Nephron (organoid): ENCODE measurements around the gene GTF2IRD1.

Experiments used
- H3K27ac Mint-ChIP-seq, 3 experiments: 2 replicates each; pipeline ENCODE4 v1.8.0; 2020; ENCODE audit warnings: mixed read lengths in 3 of 3, mild to moderate bottlenecking in 2 of 3, moderate library complexity in 1 of 3
- H3K27me3 Mint-ChIP-seq: 2 replicates; pipeline ENCODE4 v1.8.0; 2021; ENCODE audit warnings: low read depth, mild to moderate bottlenecking, moderate library complexity, mixed read lengths
- H3K36me3 Mint-ChIP-seq: 2 replicates; pipeline ENCODE4 v1.8.0; 2020; ENCODE audit warnings: low read depth, mixed read lengths
- H3K4me1 Mint-ChIP-seq: 2 replicates; pipeline ENCODE4 v1.8.0; 2020; ENCODE audit warnings: mixed read lengths
- H3K4me3 Mint-ChIP-seq, 3 experiments: 2 replicates each; pipeline ENCODE4 v1.8.0; 2020; ENCODE audit warnings: mild to moderate bottlenecking in 3 of 3, mixed read lengths in 3 of 3, moderate library complexity in 2 of 3
- H3K9me3 Mint-ChIP-seq: 2 replicates; pipeline ENCODE4 v1.8.0; 2020; ENCODE audit warnings: mixed read lengths
- CTCF ChIP-seq, 3 experiments: fragments of 200-600 bp; sonication (generic); IDR thresholded peaks; one replicate each; pipeline ENCODE4 v1.5.0; 2021; ENCODE audit warnings: antibody characterized with exemption in 3 of 3; ENCODE audit not compliant: unreplicated experiment in 3 of 3

Gene GTF2IRD1

GRCh38 chr7:74587435-74588126 is 133.9 kb downstream of the GTF2IRD1 start:
- peak overlapping the region; percentile 17 to 44 (median 22) for H3K4me3 Mint-ChIP-seq
- peaks cover 12% of the 10 kb centered on the region for H3K36me3 Mint-ChIP-seq
- H3K27ac Mint-ChIP-seq, result peak overlapping the region; percentile 97 to 99 (median 99)
- H3K4me1 Mint-ChIP-seq, result peaks cover 26% of the 10 kb centered on the region
- TF ChIP-seq CTCF (IDR thresholded peaks at IDR 0.05; ENCODE audit: unreplicated experiment in 3 of 3), result no peak
- no peaks in the 10 kb centered on the region for H3K9me3 Mint-ChIP-seq
- H3K27me3 Mint-ChIP-seq, result no peaks in the 10 kb centered on the region

DNA sequence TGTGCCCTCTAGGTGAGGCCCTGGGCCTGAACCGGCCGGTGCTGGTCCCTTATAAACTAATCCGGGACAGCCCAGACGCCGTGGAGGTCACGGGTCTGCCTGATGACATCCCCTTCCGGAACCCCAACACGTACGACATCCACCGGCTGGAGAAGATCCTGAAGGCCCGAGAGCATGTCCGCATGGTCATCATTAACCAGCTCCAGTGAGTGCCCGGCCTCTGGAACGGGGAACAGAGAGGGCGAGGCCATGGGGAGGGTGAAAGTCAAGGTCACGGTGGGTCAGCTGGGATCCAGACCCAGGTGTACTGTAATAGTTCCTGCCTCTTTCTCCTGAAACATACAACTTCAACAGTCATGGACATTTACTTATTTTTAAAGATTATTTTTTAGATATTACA is 137.1 kb downstream of the GTF2IRD1 start:
- peaks cover 31% of the 10 kb centered on the region for H3K36me3 Mint-ChIP-seq
- no peaks in the 10 kb centered on the region for H3K27me3 Mint-ChIP-seq
- H3K9me3 Mint-ChIP-seq, result no peaks in the 10 kb centered on the region
- TF ChIP-seq CTCF (IDR thresholded peaks at IDR 0.05; ENCODE audit: unreplicated experiment in 3 of 3), result no peak
- H3K4me1 Mint-ChIP-seq, result peaks cover 21% of the 10 kb centered on the region
- H3K27ac Mint-ChIP-seq, result peak overlapping the region in 2 of 3 experiments; percentile 39 to 64
- no peak overlapping the region for H3K4me3 Mint-ChIP-seq

GRCh38 chr7:74598558-74598957 is 144.9 kb downstream of the GTF2IRD1 start:
- no peak for TF ChIP-seq CTCF (IDR thresholded peaks at IDR 0.05; ENCODE audit: unreplicated experiment in 3 of 3)
- H3K4me1 Mint-ChIP-seq, result no peaks in the 10 kb centered on the region
- H3K36me3 Mint-ChIP-seq, result peaks cover 61% of the 10 kb centered on the region
- H3K27me3 Mint-ChIP-seq, result no peaks in the 10 kb centered on the region
- H3K27ac Mint-ChIP-seq, result no peak overlapping the region
- H3K4me3 Mint-ChIP-seq, result no peak overlapping the region
- no peaks in the 10 kb centered on the region for H3K9me3 Mint-ChIP-seq

DNA sequence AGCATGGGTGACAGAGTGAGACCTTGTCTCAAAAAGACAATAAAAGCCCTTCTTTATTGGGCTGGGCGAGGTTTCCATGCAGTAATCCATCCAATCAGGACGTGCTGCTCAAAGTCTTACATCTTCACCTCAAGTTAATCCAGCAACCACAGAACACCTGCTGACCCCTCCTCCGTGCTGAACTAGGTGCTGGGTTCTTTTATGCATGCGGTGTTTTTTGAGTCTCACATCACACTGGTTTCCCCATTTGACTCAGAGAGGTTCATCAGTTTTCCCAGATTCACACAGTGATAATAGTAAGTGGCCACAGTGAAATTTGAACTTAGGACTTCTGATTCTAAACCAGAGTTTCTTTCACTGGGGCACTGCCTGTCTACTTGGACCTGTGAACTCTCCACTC is 145.5 kb downstream of the GTF2IRD1 start:
- Mint-ChIP-seq H3K4me1 (no peaks in the 10 kb centered on the region), H3K9me3 (no peaks in the 10 kb centered on the region), H3K27ac (no peak overlapping the region), H3K4me3 (no peak overlapping the region), H3K27me3 (no peaks in the 10 kb centered on the region), H3K36me3 (peaks cover 62% of the 10 kb centered on the region)
- TF ChIP-seq CTCF (IDR thresholded peaks at IDR 0.05; ENCODE audit: unreplicated experiment in 3 of 3), result no peak

DNA sequence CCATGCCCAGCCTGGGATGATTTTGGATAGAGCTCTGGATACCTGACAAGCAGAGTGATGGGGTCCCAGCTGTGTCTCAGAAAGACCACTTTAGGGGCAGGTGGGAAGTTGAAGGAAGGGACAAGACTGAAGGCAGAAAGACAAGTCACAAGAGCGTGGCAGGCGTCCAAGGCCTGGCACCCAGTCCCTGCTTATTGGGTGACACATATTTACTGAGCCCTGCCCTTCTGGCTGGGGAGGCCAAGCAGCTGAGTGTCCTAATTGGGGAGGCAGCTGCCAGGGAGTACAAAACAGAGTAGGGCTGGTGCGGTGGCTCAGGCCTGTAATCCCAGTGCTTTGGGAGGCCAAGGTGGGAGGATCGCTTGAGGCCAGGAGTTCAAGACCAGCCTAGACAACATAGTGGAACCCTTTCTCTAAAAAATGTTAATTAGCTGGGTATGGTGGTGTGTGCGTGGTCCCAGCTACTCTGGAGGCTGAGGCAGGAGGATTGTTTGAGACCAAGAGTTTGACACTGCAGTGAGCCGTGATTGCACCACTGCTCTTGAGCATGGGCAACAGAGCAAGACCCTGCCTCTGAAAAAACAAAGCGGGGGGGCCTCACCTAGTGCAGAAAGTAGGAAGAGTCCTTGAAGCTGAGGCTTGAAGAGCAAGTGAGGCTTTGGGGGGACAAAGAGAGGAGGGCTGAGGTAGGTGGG is 150.8 kb downstream of the GTF2IRD1 start:
- TF ChIP-seq CTCF (IDR thresholded peaks at IDR 0.05; ENCODE audit: unreplicated experiment in 3 of 3), result no peak
- H3K36me3 Mint-ChIP-seq, result peaks cover 29% of the 10 kb centered on the region
- H3K4me1 Mint-ChIP-seq, result peaks cover 13% of the 10 kb centered on the region
- H3K4me3 Mint-ChIP-seq, result peak overlapping the region in 2 of 3 experiments; percentile 5 to 69
- H3K9me3 Mint-ChIP-seq, result no peaks in the 10 kb centered on the region
- peak overlapping the region in 2 of 3 experiments; percentile 24 to 35 for H3K27ac Mint-ChIP-seq
- H3K27me3 Mint-ChIP-seq, result no peaks in the 10 kb centered on the region
